GM12878 (cell line): Measurements from ENCODE around the gene PLPP6. TPM values are rescaled to one million over a fixed set of nuclear protein-coding genes. Genes with fewer than 3 reads are reported as not detected.

Experiments used
- ASH2L ChIP-seq: fragments of 300-600, 200-600 bp; sonication (generic); IDR thresholded peaks from 2 replicates; pipeline ENCODE4 v1.6.1; 2017; ENCODE audit warnings: low read depth, mild to moderate bottlenecking, borderline replicate concordance
- CBX5 ChIP-seq: sonication (generic); IDR thresholded peaks from 2 replicates; pipeline ENCODE4 v1.6.1; 2016; ENCODE audit warnings: low read depth, moderate library complexity, mild to moderate bottlenecking, inconsistent platforms
- E2F4 ChIP-seq: IDR thresholded peaks from 2 replicates; pipeline ENCODE4 v1.6.1; 2012; ENCODE audit warnings: low read depth, low read length, improper control_type of control experiment
- EED ChIP-seq: sonication (generic); IDR thresholded peaks from 2 replicates; pipeline ENCODE4 v1.6.1; 2016; ENCODE audit warnings: antibody characterized with exemption, low read depth
- FOXM1 ChIP-seq: IDR thresholded peaks from 2 replicates; pipeline ENCODE4 v1.6.1; 2012; ENCODE audit warnings: low read depth, mild to moderate bottlenecking, inconsistent platforms, low read length, moderate library complexity
- GABPA ChIP-seq: IDR thresholded peaks from 2 replicates; pipeline ENCODE4 v1.6.1; 2014; ENCODE audit warnings: antibody characterized with exemption, low read depth, mild to moderate bottlenecking, inconsistent platforms
- HCFC1 ChIP-seq: fragments of 150-350 bp; IDR thresholded peaks from 2 replicates; pipeline ENCODE4 v1.6.1; 2014; ENCODE audit warnings: low read length
- IKZF1 ChIP-seq: fragments of 450-650 bp; conservative IDR thresholded peaks from 2 replicates; pipeline ENCODE4 v1.6.1; 2017; ENCODE audit warnings: antibody characterized with exemption, mild to moderate bottlenecking
- IRF4 ChIP-seq: IDR thresholded peaks from 2 replicates; pipeline ENCODE4 v1.6.1; 2011; ENCODE audit warnings: low read depth, low read length
- KDM1A ChIP-seq: fragments of 200-600 bp; sonication (generic); IDR thresholded peaks from 2 replicates; pipeline ENCODE4 v1.6.1; 2016; ENCODE audit warnings: borderline replicate concordance
- KLF5 ChIP-seq: fragments of 450-650 bp; IDR thresholded peaks from 2 replicates; pipeline ENCODE4 v1.6.1; 2014; ENCODE audit warnings: mild to moderate bottlenecking; ENCODE audit not compliant: partially characterized antibody
- LARP7 ChIP-seq: fragments of 450-650 bp; IDR thresholded peaks from 2 replicates; pipeline ENCODE4 v1.6.1; 2017; ENCODE audit warnings: mild to moderate bottlenecking
- PML ChIP-seq: IDR thresholded peaks from 2 replicates; pipeline ENCODE4 v1.6.1; 2012; ENCODE audit warnings: low read length, inconsistent platforms
- POU2F2 ChIP-seq: IDR thresholded peaks from 3 replicates; pipeline ENCODE4 v1.6.1; 2011; ENCODE audit warnings: low read depth, mild to moderate bottlenecking, low read length, borderline replicate concordance
- RAD51 ChIP-seq: fragments of 450-650 bp; IDR thresholded peaks from 2 replicates; pipeline ENCODE4 v1.6.1; 2016; ENCODE audit warnings: moderate library complexity, mild to moderate bottlenecking, inconsistent platforms
- RFX5 ChIP-seq: IDR thresholded peaks from 2 replicates; pipeline ENCODE4 v1.6.1; 2011; ENCODE audit warnings: low read depth, low read length, improper control_type of control experiment
- SIN3A ChIP-seq: IDR thresholded peaks from 2 replicates; pipeline ENCODE4 v1.6.1; 2012; ENCODE audit warnings: low read depth, low read length, improper control_type of control experiment
- SMC3 ChIP-seq: IDR thresholded peaks from 2 replicates; pipeline ENCODE4 v1.6.1; 2011; ENCODE audit warnings: low read length, improper control_type of control experiment, borderline replicate concordance
- SP1 ChIP-seq: IDR thresholded peaks from one replicate; pipeline ENCODE4 v1.6.1; 2011; ENCODE audit warnings: low read depth, low read length
- SPI1 ChIP-seq: IDR thresholded peaks from 2 replicates; pipeline ENCODE4 v1.6.1; 2011; ENCODE audit warnings: low read depth, mild to moderate bottlenecking, low read length, moderate library complexity, borderline replicate concordance; ENCODE audit not compliant: insufficient read depth
- TCF7 ChIP-seq: IDR thresholded peaks from 2 replicates; pipeline ENCODE4 v1.6.1; 2014; ENCODE audit warnings: antibody characterized with exemption, borderline replicate concordance
- ZNF207 ChIP-seq: fragments of 450-650 bp; IDR thresholded peaks from 2 replicates; pipeline ENCODE4 v1.6.1; 2014; ENCODE audit warnings: antibody characterized with exemption, mild to moderate bottlenecking, borderline replicate concordance
- polyA plus RNA-seq, 11 experiments: library from polyadenylated mRNA; depleted of rRNA in 4 of 11; unstranded in 6 of 11; stranded (reverse) in 5 of 11; fragments of >200 nt; fragmentation: Nextera tagmentation in 4 of 11; fragmentation: Illumina TruSeq in 1 of 11; extraction: Ambion mirVana in 4 of 11; extraction: Trizol in 1 of 11; gene quantifications; 1 replicate in 1 of 11; 2 replicates in 10 of 11; pipeline versions ENCODE4 v1.2.1 to v1.2.3, GENCODE V29; 2011 to 2016; ENCODE audit warnings: inconsistent platforms in 2 of 11, missing spikeins in 2 of 11, low read depth in 1 of 11
- total RNA-seq, 4 experiments: library from RNA; depleted of rRNA in 3 of 4; stranded (reverse); fragments of >200 nt in 3 of 4; fragmentation: Illumina TruSeq in 1 of 4; extraction: Trizol in 1 of 4; gene quantifications; 2 replicates each; pipeline versions ENCODE4 v1.2.1 to v1.2.3, GENCODE V29; 2013 to 2021
- TF ChIP-seq, protein P1 (sequence below): fragments of 450-650 bp; IDR thresholded peaks from 2 replicates; pipeline ENCODE4 v1.6.1; 2014; ENCODE audit warnings: mild to moderate bottlenecking
- TF ChIP-seq, protein P2 (sequence below): IDR thresholded peaks from 2 replicates; pipeline ENCODE4 v1.6.1; 2012; ENCODE audit warnings: low read depth, low read length, improper control_type of control experiment
- TF ChIP-seq, protein P3 (sequence below): IDR thresholded peaks from 2 replicates; pipeline ENCODE4 v1.6.1; 2011; ENCODE audit warnings: mild to moderate bottlenecking, low read depth, low read length, moderate library complexity; ENCODE audit not compliant: insufficient replicate concordance

Gene PLPP6
- total and polyA plus RNA-seq, 10 of the 15 experiments (the other 5 are each of a cell fraction or from before 2014, with no cell fraction given) = 1.6 to 11.3 (median 6.9) TPM

- TF ChIP-seq IKZF1 = peak; percentile 89
- TF ChIP-seq RFX5 = peak; percentile 48; the same call in 1 of the 2 replicates
- peak; percentile 76; the same call in 1 of the 2 replicates for TF ChIP-seq LARP7
- 0 out of 2 replicates have a peak, but pooled peaks have one; percentile 50 for TF ChIP-seq ZNF207
- peak; percentile 22 for TF ChIP-seq KLF5
- TF ChIP-seq, protein P1, sequence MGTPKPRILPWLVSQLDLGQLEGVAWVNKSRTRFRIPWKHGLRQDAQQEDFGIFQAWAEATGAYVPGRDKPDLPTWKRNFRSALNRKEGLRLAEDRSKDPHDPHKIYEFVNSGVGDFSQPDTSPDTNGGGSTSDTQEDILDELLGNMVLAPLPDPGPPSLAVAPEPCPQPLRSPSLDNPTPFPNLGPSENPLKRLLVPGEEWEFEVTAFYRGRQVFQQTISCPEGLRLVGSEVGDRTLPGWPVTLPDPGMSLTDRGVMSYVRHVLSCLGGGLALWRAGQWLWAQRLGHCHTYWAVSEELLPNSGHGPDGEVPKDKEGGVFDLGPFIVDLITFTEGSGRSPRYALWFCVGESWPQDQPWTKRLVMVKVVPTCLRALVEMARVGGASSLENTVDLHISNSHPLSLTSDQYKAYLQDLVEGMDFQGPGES = no peak
- TF ChIP-seq, protein P2, sequence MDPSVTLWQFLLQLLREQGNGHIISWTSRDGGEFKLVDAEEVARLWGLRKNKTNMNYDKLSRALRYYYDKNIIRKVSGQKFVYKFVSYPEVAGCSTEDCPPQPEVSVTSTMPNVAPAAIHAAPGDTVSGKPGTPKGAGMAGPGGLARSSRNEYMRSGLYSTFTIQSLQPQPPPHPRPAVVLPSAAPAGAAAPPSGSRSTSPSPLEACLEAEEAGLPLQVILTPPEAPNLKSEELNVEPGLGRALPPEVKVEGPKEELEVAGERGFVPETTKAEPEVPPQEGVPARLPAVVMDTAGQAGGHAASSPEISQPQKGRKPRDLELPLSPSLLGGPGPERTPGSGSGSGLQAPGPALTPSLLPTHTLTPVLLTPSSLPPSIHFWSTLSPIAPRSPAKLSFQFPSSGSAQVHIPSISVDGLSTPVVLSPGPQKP = peak; percentile 96
- TF ChIP-seq PML = peak; percentile 98
- 0 out of 2 replicates have a peak, but pooled peaks have one; percentile 11 for TF ChIP-seq FOXM1
- TF ChIP-seq HCFC1 = peak; percentile 59
- TF ChIP-seq IRF4 = no peak
- TF ChIP-seq SIN3A = peak; percentile 63; the same call in 1 of the 2 replicates
- TF ChIP-seq TCF7 = peak; percentile 20; the same call in 1 of the 2 replicates
- TF ChIP-seq, protein P3, sequence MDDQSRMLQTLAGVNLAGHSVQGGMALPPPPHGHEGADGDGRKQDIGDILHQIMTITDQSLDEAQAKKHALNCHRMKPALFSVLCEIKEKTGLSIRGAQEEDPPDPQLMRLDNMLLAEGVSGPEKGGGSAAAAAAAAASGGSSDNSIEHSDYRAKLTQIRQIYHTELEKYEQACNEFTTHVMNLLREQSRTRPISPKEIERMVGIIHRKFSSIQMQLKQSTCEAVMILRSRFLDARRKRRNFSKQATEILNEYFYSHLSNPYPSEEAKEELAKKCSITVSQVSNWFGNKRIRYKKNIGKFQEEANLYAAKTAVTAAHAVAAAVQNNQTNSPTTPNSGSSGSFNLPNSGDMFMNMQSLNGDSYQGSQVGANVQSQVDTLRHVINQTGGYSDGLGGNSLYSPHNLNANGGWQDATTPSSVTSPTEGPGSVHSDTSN = peak; percentile 28
- TF ChIP-seq SMC3 = peak; percentile 34; the same call in 1 of the 2 replicates
- no peak for TF ChIP-seq E2F4
- TF ChIP-seq SPI1 = no peak
- TF ChIP-seq CBX5 = peak; percentile 62
- peak; percentile 86 for TF ChIP-seq POU2F2
- 0 out of 2 replicates have a peak, but pooled peaks have one; percentile 66 for TF ChIP-seq ASH2L
- 0 out of 2 replicates have a peak, but pooled peaks have one; percentile 17 for TF ChIP-seq EED
- peak; percentile 87 for TF ChIP-seq GABPA
- TF ChIP-seq KDM1A = no peak
- no peak for TF ChIP-seq RAD51
- TF ChIP-seq SP1 = peak; percentile 61
Observed at GRCh38 chr9:4679268-4680172, 17.4 kb downstream of the PLPP6 start, which contains the start of gene CDC37L1 (continued).
